ENCODE data around the gene FAM170B. TPM values are rescaled to one million over a fixed set of nuclear protein-coding genes. Genes with fewer than 3 reads are reported as not detected.

Gene FAM170B
- total RNA-seq, 2 experiments from 2014 or later = not detected

DNA sequence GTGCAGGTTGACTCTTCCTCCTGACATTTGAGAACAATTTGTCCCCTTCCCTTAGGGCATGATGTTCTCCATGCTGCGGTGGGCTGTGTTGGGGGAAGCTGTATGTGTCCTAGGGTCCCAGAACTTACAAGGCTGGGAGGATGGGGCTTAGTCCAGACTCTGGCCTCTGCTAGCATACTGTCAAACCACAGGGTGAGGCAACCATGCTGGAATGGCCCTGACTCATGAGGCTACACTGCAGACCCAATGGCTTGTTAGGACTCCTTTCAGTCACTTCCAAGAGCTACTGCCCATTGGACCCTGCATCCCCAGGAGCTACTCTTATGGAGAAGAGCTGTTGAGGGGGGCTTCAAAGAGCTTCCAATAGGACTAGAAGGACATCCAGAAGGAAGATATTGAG, 20.1 kb upstream of the FAM170B start:
- DNase-seq (no peak), ATAC-seq (no peak)
- no peak overlapping the region for H3K27ac Mint-ChIP-seq
- POLR2A ChIA-PET = no interaction called here
- TF ChIP-seq, protein P1, sequence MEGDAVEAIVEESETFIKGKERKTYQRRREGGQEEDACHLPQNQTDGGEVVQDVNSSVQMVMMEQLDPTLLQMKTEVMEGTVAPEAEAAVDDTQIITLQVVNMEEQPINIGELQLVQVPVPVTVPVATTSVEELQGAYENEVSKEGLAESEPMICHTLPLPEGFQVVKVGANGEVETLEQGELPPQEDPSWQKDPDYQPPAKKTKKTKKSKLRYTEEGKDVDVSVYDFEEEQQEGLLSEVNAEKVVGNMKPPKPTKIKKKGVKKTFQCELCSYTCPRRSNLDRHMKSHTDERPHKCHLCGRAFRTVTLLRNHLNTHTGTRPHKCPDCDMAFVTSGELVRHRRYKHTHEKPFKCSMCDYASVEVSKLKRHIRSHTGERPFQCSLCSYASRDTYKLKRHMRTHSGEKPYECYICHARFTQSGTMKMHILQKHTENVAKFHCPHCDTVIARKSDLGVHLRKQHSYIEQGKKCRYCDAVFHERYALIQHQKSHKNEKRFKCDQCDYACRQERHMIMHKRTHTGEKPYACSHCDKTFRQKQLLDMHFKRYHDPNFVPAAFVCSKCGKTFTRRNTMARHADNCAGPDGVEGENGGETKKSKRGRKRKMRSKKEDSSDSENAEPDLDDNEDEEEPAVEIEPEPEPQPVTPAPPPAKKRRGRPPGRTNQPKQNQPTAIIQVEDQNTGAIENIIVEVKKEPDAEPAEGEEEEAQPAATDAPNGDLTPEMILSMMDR (IDR thresholded peaks at IDR 0.05) = no peak
- peaks cover 2% of the 10 kb centered on the region for H3K4me1 Mint-ChIP-seq (ENCODE audit: low read depth)
- peaks cover 7% of the 10 kb centered on the region for H3K27me3 Mint-ChIP-seq
- CTCF ChIA-PET = no interaction called here
- intact Hi-C loops (cut with micrococcal nuclease) = no loop called here
- no peaks in the 10 kb centered on the region for H3K36me3 Mint-ChIP-seq (ENCODE audit: low read depth)
- no peak overlapping the region for H3K4me3 Mint-ChIP-seq
- H3K9me3 Mint-ChIP-seq = no peaks in the 10 kb centered on the region

DNA sequence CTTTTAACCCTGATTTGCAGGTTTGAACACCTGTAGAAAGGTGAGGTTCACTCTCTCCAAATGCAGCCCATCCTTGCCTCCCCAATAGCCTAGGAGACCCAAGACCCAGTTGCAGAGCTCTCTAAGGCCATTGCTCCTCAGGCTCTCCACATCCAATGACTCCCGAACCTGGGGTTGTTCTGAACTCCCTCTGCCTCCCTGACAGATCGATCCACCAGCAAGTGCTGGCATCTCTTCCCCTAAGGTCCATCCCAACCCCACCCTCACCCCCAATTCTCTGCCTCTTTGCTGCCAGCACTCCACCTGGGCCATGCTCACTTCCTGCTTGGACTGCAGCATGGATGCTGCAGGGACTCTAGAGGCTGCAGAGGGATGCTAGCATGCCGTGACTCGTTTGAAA, 19.3 kb upstream of the FAM170B start:
- ATAC-seq (no peak), DNase-seq (no peak)
- Mint-ChIP-seq H3K4me3 (no peak overlapping the region), H3K27ac (no peak overlapping the region), H3K4me1 (ENCODE audit: low read depth) (peaks cover 2% of the 10 kb centered on the region), H3K36me3 (ENCODE audit: low read depth) (no peaks in the 10 kb centered on the region), H3K27me3 (peaks cover 5% of the 10 kb centered on the region), H3K9me3 (peaks cover 3% of the 10 kb centered on the region)
- intact Hi-C loops (cut with micrococcal nuclease) = no loop called here
- POLR2A ChIA-PET = no interaction called here
- TF ChIP-seq, protein P1 (IDR thresholded peaks at IDR 0.05) = no peak
- CTCF ChIA-PET = no interaction called here

DNA sequence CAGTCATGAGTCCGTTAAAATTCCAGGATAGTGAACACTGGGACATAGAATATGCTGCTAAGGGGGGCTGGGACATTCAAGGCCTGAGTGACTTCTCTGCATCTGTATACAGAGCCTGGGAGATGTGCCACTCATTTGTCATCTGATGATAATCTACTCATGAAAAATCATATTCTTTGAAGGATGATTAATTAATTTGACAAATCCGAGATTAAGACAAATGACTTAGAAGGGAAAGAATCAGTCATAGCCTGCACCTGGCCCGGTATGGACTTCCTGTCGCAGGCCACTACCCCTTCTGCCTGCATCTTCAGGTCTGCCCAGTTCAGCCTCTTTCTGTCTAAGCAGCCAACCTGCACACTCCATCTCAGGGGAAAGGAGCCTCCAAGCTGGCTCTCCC, 18.8 kb upstream of the FAM170B start:
- TF ChIP-seq, protein P1 (IDR thresholded peaks at IDR 0.05) = no peak
- Mint-ChIP-seq H3K4me3 (no peak overlapping the region), H3K27me3 (peaks cover 3% of the 10 kb centered on the region), H3K27ac (no peak overlapping the region), H3K4me1 (ENCODE audit: low read depth) (peaks cover 2% of the 10 kb centered on the region), H3K9me3 (peaks cover 3% of the 10 kb centered on the region), H3K36me3 (ENCODE audit: low read depth) (no peaks in the 10 kb centered on the region)
- no peak for ATAC-seq
- ChIA-PET CTCF (no interaction called here), POLR2A (no interaction called here)
- intact Hi-C loops (cut with micrococcal nuclease) = no loop called here
- no peak for DNase-seq

DNA sequence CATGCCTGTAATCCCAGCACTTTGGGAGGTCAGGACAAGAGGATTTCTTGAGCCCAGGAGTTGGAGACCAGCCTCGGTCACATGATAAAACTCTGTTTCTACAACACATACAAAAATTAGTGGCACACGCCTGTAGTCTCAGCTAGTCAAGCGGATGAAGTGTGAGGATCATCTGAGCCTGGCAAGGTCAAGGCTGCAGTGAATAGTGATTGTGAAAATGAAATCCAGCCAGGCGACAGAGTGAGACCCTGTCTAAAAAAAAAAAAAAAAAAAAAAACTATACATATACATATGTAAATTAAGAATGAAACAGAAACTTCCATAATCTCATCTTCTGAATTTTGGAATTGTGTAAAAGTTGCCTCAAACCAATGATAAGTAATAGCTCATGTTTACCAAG, 18.2 kb upstream of the FAM170B start:
- peaks cover 2% of the 10 kb centered on the region for H3K27me3 Mint-ChIP-seq
- POLR2A ChIA-PET = no interaction called here
- TF ChIP-seq, protein P1 (IDR thresholded peaks at IDR 0.05) = no peak
- no peak for DNase-seq
- no peak for ATAC-seq
- H3K36me3 Mint-ChIP-seq (ENCODE audit: low read depth) = no peaks in the 10 kb centered on the region
- H3K4me3 Mint-ChIP-seq = no peak overlapping the region
- H3K4me1 Mint-ChIP-seq (ENCODE audit: low read depth) = no peaks in the 10 kb centered on the region
- peaks cover 3% of the 10 kb centered on the region for H3K9me3 Mint-ChIP-seq
- intact Hi-C loops (cut with micrococcal nuclease) = no loop called here
- no peak overlapping the region for H3K27ac Mint-ChIP-seq
- CTCF ChIA-PET = interaction anchor here (1.1 kb wide), 1 partner anchor 10 kb away, joined by 3 read pairs; no protein-coding TSS in a partner anchor

DNA sequence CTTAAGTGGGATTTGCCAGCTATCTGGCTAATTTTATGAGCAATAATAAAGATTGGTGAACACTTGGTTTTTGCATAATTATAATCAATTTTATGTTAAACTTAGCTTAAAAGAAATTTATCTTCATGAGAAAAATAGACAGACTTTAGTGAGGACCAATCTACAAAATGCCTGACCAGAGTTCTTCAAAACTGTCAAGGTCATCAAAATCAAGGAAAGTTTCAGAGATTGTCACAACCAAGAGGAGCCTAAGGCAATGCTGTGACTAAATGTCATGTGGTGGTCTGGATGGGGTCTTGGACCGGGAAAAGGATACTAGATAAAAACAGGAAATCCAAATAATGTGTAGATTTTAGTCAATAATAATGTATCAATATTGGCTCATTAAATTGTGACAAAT, 17.7 kb upstream of the FAM170B start:
- intact Hi-C loops (cut with micrococcal nuclease) = no loop called here
- H3K27me3 Mint-ChIP-seq = peaks cover 2% of the 10 kb centered on the region
- peaks cover 3% of the 10 kb centered on the region for H3K9me3 Mint-ChIP-seq
- ATAC-seq (no peak), DNase-seq (no peak)
- TF ChIP-seq, protein P1 (IDR thresholded peaks at IDR 0.05) = no peak
- ChIA-PET CTCF (interaction anchor here (1.1 kb wide), 1 partner anchor 11 kb away, joined by 3 read pairs; no protein-coding TSS in a partner anchor), POLR2A (no interaction called here)
- H3K36me3 Mint-ChIP-seq (ENCODE audit: low read depth) = no peaks in the 10 kb centered on the region
- no peak overlapping the region for H3K27ac Mint-ChIP-seq
- H3K4me1 Mint-ChIP-seq (ENCODE audit: low read depth) = no peaks in the 10 kb centered on the region
- no peak overlapping the region for H3K4me3 Mint-ChIP-seq
